COLO668 (cell line): Measurements from ENCODE around the gene TCEAL9.
"Not testable (repeated sequence)": the region's sequence is repeated elsewhere in the genome, so short reads cannot be mapped to it uniquely, and the experiment has no call there.

Source experiments
- DNase-seq: peaks from one replicate; lab custom pipeline; 2025; ENCODE audit not compliant: unreplicated experiment; lab: John Stamatoyannopoulos, UW

Gene TCEAL9

GRCh38 chrX:103372886-103373285 is 16.6 kb downstream of the TCEAL9 start:
- no peak for DNase-seq

- DNase-seq = no peak
These were observed 17.3 kb downstream of the TCEAL9 start for GRCh38 chrX:103373581-103373980.

- DNase-seq = peak; percentile 0
These were observed 20.0 kb downstream of the TCEAL9 start, which contains the start of gene BEX3 for GRCh38 chrX:103376118-103376978. TSS of gene BEX3 (plus strand) at chrX:103376538. CDS start at chrX:103377522, 984 bp downstream.

- no peak for DNase-seq
These were observed 20.6 kb downstream of the TCEAL9 start for GRCh38 chrX:103376979-103377324.

DNA sequence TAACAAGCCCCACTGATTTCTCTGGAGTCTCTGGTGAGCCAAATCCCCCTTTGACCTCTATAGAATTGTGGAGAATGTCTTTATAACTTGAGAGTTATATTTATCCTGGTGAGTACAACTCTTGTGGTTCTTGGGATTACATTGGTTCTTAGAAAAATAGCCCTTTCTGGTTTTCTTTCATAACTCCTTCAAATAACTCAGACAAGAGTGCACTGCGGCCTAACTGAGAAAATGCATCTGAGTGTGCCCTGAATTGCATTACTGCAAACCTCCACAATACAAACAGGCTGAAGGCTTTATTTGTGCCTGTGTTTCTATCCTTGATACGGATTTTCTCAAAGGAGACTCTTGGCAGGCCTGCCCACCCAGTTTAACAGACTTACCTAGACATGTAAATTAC is 22.7 kb downstream of the TCEAL9 start:
- DNase-seq = no peak

GRCh38 chrX:103382877-103383276 is 26.6 kb downstream of the TCEAL9 start:
- DNase-seq = no peak

DNA sequence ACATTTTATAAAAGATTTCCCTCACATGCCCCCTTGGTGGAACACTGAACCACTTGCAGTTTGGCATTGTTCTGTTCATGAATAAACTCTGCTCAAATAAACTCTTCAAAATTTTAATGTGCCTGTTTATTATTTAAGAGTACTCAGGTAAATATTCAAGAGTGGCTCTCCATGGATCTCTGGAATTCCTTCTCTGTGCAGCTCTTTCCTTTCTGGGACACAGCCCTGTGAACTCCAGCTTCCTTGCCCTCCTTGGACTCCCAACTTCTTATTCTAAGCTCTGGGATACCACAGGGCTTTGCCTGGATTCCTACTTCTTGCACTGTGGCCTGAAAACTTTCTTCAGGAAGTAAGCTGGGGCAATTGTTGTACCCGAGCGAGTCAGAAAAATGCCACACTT is 28.4 kb downstream of the TCEAL9 start:
- DNase-seq = no peak

DNA sequence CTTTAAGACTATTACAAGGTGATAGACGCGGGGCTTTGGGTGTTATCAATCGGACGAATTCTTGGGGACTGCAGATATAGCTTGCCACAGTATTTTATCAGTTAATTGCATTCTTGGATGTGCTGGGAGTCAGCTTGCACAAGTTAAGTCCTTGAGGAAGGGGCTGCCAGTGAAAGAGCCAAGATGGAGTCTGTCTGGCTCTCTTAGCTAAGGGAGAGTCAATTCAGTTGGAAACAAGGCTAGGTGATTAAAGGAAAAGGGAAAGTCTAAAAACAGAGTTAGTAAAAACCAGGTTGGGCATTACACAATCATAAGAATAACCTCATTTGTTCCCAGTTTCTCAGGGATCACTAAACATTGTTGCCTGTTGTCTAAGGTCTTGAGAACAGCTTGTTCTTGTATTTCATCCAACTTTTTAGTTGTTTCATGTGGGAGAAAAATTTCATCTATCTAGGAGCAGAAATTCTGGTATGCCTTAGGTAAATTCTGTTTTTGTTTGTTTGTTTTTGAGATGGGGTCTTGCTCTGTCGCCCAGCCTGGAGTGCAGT is 29.1 kb downstream of the TCEAL9 start:
- DNase-seq = not testable (repeated sequence)

DNA sequence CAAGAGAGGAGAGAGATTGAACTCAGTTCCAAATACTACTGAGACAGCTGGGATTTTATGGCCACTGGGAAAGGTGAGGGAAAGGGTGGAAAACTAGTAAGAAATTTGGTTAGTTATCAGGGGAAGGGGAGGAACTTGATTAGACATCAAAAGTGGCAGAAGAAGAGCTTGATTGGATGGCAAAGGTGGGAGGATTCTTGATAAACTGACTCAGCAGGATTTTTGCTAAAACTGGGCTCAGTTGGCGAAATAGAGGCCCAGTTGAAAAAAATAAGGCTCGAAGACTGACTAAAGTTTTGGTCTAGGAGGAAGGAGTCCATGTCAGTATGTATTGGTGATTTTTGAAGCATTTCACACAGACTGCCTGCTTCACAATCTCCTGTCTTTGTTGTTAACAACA is 30.0 kb downstream of the TCEAL9 start:
- DNase-seq = no peak

DNA sequence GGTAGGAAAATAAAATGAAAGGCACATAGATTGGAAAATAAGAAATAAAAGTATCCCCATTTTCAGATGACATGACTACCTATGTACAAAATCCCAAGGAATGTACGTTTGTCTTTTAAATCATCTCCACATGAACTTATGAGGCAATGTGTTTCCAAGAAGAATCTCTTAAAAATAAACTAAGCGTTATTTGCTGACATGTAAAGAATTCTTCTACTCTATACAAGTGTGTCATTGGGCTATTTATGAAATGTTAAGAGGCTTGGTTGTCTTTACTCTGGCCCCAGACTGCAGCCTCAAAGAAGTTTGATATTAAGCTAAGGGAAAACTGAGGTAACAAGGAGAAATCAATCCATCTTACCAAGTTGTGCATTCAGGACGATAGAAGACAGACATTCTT is 37.2 kb downstream of the TCEAL9 start:
- DNase-seq = no peak

DNA sequence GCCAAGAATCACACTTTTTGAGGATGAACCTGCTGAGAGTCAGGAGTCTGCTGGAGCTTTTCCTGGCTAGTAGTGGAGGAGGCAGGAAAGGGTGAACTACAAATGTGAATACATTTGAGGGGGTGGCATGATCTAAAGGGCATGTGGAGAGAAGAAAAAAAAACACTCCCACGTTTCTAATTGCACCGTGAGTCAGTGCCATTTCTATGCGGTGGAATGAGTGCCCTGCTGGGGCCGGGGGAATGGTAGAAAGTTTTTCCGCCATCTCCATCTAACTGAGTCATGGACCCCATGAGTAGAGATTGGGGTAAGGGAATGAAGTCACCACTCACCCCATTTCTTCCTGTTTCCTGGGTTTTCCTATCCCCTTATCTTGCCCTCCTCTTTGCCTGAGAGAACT is 39.9 kb downstream of the TCEAL9 start:
- DNase-seq = no peak

DNA sequence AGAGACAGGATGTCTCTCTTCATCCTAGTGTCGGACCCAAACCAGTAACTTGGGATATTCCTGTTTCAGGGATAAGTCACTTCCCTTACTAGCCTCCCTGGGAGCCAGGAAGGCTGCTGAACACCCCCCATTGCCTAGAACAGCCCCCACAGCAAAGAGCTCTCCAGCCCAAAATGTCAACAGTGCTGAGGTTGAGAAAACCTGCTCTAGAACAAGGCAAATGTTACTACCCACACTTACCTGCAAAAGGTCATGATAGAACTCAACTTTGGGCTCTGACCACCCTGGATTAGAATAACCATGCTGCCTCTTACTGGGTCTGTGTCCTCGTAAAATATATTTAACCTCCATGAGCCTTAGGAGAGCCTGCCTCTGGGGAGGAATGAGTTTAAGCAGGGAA is 40.4 kb downstream of the TCEAL9 start:
- DNase-seq = no peak

DNA sequence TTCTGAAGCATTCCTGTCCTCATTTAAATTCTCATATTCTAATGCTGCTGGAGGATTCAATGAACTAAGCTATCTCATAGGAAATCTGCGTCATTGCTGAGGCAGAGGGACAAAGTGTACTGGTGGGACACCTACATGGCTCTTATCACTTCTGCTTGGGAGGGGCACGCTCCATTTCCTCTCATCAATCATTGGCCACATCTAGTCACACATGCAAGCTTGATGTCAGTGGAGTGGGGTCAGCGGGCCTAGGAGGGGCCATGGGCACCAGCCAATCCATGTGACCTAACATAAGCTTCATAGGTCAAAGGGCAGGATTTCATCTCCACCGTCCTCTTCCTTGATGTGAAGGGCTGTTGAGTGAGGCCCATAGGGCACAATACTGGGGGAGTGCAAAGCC is 41.4 kb downstream of the TCEAL9 start:
- DNase-seq = no peak

GRCh38 chrX:103398421-103398864 is 42.1 kb downstream of the TCEAL9 start:
- DNase-seq = no peak

- DNase-seq = no peak
These were observed 43.4 kb downstream of the TCEAL9 start for GRCh38 chrX:103399744-103400143.

DNA sequence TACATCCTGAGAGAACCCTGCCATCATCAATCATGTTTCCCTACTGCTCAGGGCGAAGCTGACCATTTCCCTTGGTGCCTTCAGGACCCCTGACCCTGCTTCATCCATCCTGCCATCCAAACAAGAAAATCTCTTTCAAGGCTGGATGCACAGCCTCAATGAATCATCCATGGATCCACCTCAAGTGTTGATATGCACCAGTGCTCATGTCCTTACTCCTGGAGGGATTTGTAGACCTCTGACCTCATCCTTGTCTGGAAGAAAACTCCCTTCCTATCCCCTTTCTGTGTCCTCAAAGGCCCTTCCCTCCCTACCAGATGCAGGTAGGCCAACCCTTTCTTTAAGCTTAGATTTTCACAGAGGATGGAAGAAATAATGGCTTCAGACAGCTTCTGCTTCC is 44.6 kb downstream of the TCEAL9 start:
- DNase-seq = no peak

- DNase-seq = peak; percentile 45
These were observed 48.1 kb downstream of the TCEAL9 start for GRCh38 chrX:103404231-103405008.

DNA sequence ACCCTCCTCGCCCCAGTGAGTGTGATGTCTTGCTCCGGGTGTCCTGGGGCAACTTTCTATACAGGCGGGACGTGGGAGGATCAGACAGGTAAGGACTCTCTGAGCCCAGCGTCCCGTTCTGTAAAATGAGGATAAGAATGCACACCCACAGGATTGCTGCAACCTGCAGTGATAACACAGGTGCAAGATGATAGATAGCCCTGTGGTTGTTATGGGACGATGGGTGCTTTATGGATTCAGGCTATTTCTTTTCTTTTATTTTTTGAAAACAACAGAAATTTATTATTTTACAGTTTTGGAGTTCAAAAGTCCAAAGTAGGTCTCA is 48.7 kb downstream of the TCEAL9 start:
- DNase-seq = no peak

DNA sequence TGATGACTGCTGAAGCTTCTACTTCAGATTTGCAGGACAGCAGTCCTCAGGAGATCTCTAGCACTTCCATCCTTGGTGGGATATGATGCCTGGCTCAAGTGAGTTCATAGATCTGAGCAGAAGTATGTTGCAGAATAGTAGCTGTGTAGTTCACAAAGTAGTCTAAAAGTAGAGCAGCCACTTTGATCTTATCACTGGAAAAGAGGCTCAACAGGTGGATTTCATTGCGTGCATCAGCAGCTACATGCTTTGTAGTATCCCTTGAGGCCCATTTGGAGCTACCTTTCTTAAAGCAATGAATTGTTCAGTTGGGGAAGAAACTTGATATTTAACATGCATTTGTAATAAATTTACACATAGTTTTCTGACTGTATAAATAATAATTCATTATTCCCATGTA is 50.0 kb downstream of the TCEAL9 start:
- DNase-seq = no peak

DNA sequence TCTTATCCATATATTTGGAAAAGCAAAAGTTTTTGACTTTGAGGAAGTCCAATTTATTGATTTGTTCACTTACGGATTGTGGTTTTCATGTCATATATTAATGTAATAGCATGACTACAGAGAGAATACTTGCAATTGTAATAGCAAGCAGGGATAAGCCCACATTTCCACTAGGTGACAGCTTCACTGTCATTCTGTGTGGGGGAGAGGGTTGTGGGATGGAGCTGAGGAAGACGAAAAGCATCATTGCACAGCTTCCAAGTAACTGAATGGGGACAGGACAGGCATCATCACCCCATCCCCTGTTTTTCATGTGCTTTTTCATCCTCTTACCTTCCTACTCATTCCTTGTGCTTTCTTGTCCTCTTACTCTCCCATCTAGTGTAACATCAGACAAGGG is 51.5 kb downstream of the TCEAL9 start:
- no peak for DNase-seq
